IMR-90 (cell line): ENCODE measurements around the gene SLC29A1.

Source experiments
- BHLHE40 ChIP-seq: fragments of 150-350 bp; IDR thresholded peaks from 2 replicates; pipeline ENCODE4 v1.6.1; 2016; ENCODE audit warnings: mild to moderate bottlenecking, low read depth, low read length
- CEBPB ChIP-seq: IDR thresholded peaks from 2 replicates; pipeline ENCODE4 v1.6.1; 2012; ENCODE audit warnings: low read depth, low read length, improper control_type of control experiment
- FOS ChIP-seq: fragments of 150-350 bp; IDR thresholded peaks from 2 replicates; pipeline ENCODE4 v1.6.1; 2016; ENCODE audit warnings: low read depth, low read length
- MAFK ChIP-seq: IDR thresholded peaks from 2 replicates; pipeline ENCODE4 v1.6.1; 2012; ENCODE audit warnings: low read depth, low read length, improper control_type of control experiment
- MAZ ChIP-seq: IDR thresholded peaks from 2 replicates; pipeline ENCODE4 v1.6.1; 2012; ENCODE audit warnings: low read depth, mild to moderate bottlenecking, low read length, improper control_type of control experiment, moderate library complexity, borderline replicate concordance
- MXI1 ChIP-seq: IDR thresholded peaks from 2 replicates; pipeline ENCODE4 v1.6.1; 2012; ENCODE audit warnings: low read depth, mild to moderate bottlenecking, low read length, moderate library complexity, borderline replicate concordance
- POLR2A ChIP-seq: IDR thresholded peaks from 2 replicates; pipeline ENCODE4 v1.6.1; 2012; ENCODE audit warnings: mild to moderate bottlenecking, low read depth, low read length
- RAD21 ChIP-seq: IDR thresholded peaks from 2 replicates; pipeline ENCODE4 v1.6.1; 2012; ENCODE audit warnings: low read length, improper control_type of control experiment
- SMC3 ChIP-seq: fragments of 150-350 bp; IDR thresholded peaks from 2 replicates; pipeline ENCODE4 v1.6.1; 2016; ENCODE audit warnings: low read depth, mild to moderate bottlenecking, antibody characterized with exemption, low read length, moderate library complexity
- TF ChIP-seq, protein P1 (sequence below): conservative IDR thresholded peaks from 2 replicates; pipeline ENCODE4 v1.5.1; 2012; ENCODE audit warnings: mild to moderate bottlenecking, low read depth, low read length, improper control_type of control experiment
- TF ChIP-seq, protein P2 (sequence below): fragments of 150-350 bp; IDR thresholded peaks from 2 replicates; pipeline ENCODE4 v1.6.1; 2017; ENCODE audit warnings: mild to moderate bottlenecking, antibody characterized with exemption, low read length, low read depth

DNA sequence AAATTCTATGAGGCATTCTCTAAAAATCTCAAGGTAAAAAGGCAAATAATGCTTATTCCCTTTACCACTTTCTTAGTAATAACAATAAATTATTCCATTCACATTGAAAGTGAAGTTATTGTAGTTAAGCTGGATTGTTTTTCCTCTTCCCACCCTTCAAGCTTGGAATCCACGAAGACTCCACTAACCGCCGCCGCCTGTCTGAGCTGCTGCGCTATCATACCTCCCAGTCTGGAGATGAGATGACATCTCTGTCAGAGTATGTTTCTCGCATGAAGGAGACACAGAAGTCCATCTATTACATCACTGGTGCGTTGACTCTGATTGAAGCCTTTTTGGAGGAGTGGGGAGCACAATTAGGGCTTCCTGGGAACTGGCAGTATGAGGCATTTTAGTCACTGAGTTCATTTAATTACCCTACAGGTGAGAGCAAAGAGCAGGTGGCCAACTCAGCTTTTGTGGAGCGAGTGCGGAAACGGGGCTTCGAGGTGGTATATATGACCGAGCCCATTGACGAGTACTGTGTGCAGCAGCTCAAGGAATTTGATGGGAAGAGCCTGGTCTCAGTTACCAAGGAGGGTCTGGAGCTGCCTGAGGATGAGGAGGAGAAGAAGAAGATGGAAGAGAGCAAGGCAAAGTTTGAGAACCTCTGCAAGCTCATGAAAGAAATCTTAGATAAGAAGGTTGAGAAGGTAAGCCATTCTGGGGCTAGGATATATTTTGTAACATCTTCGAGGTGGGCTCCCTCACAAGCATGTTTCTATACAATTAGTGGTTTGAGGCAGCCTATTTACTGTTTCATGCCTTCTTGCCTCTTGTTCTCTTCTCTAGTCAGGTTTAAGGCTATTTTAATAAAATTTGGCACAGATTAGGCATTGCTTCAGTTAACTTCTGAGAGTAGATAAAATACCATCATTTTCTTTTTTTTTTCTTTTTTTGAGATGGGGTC lies 28.5 kb downstream of the SLC29A1 start:
- TF ChIP-seq POLR2A: no peak
- TF ChIP-seq, protein P1, sequence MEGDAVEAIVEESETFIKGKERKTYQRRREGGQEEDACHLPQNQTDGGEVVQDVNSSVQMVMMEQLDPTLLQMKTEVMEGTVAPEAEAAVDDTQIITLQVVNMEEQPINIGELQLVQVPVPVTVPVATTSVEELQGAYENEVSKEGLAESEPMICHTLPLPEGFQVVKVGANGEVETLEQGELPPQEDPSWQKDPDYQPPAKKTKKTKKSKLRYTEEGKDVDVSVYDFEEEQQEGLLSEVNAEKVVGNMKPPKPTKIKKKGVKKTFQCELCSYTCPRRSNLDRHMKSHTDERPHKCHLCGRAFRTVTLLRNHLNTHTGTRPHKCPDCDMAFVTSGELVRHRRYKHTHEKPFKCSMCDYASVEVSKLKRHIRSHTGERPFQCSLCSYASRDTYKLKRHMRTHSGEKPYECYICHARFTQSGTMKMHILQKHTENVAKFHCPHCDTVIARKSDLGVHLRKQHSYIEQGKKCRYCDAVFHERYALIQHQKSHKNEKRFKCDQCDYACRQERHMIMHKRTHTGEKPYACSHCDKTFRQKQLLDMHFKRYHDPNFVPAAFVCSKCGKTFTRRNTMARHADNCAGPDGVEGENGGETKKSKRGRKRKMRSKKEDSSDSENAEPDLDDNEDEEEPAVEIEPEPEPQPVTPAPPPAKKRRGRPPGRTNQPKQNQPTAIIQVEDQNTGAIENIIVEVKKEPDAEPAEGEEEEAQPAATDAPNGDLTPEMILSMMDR: no peak
- no peak for TF ChIP-seq FOS
- TF ChIP-seq BHLHE40: no peak
- no peak for TF ChIP-seq MAFK
- no peak for TF ChIP-seq RAD21
- TF ChIP-seq MAZ: no peak
- no peak for TF ChIP-seq MXI1
- TF ChIP-seq CEBPB: no peak
- TF ChIP-seq SMC3: no peak
- TF ChIP-seq, protein P2, sequence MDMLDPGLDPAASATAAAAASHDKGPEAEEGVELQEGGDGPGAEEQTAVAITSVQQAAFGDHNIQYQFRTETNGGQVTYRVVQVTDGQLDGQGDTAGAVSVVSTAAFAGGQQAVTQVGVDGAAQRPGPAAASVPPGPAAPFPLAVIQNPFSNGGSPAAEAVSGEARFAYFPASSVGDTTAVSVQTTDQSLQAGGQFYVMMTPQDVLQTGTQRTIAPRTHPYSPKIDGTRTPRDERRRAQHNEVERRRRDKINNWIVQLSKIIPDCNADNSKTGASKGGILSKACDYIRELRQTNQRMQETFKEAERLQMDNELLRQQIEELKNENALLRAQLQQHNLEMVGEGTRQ: no peak
